GM21381 (cell line): Measurements from ENCODE around the gene IGFN1.

Source experiments
- ATAC-seq: cut with Tn5 transposase; IDR thresholded peaks from one replicate; pipeline ENCODE4 v1.9.1; 2021; ENCODE audit warnings: mild to moderate bottlenecking, moderate library complexity; ENCODE audit not compliant: unreplicated experiment

IGFN1 gene

GRCh38 chr1:201190624-201191051, at the start of gene IGFN1:
TSS of gene IGFN1 (plus strand) at chr1:201190824. CDS start at chr1:201193294, 2,470 bp downstream.
- ATAC-seq: no peak

- ATAC-seq: no peak
Measured at GRCh38 chr1:201140941-201141260, 49.7 kb upstream of the IGFN1 start.

GRCh38 chr1:201141418-201141817, 49.2 kb upstream of the IGFN1 start:
- no peak for ATAC-seq

GRCh38 chr1:201142011-201142848, 48.4 kb upstream of the IGFN1 start:
- no peak for ATAC-seq

- no peak for ATAC-seq
Measured at GRCh38 chr1:201142849-201143725, 47.5 kb upstream of the IGFN1 start.

GRCh38 chr1:201143726-201144635, 46.6 kb upstream of the IGFN1 start:
- no peak for ATAC-seq

- ATAC-seq: no peak
Measured at GRCh38 chr1:201144701-201145100, 45.9 kb upstream of the IGFN1 start.

GRCh38 chr1:201145132-201145531, 45.5 kb upstream of the IGFN1 start:
- no peak for ATAC-seq

- ATAC-seq: no peak
Measured at GRCh38 chr1:201145816-201146215, 44.8 kb upstream of the IGFN1 start.

GRCh38 chr1:201146626-201147390, 43.8 kb upstream of the IGFN1 start:
- ATAC-seq: no peak

- no peak for ATAC-seq
Measured at GRCh38 chr1:201147396-201148015, 43.1 kb upstream of the IGFN1 start.

GRCh38 chr1:201149400-201149799, 41.2 kb upstream of the IGFN1 start:
- ATAC-seq: no peak

GRCh38 chr1:201153474-201154388, 36.9 kb upstream of the IGFN1 start:
- ATAC-seq: peak; percentile 64

- peak; percentile 98 for ATAC-seq
Measured at GRCh38 chr1:201154389-201155165, 36.0 kb upstream of the IGFN1 start, which contains the start of gene TMEM9. TSS of gene TMEM9 (minus strand) at chr1:201154474. CDS start at chr1:201153923, 551 bp downstream.

GRCh38 chr1:201155354-201155753, 35.3 kb upstream of the IGFN1 start:
- no peak for ATAC-seq

- no peak for ATAC-seq
Measured at GRCh38 chr1:201156346-201156745, 34.3 kb upstream of the IGFN1 start.

GRCh38 chr1:201156819-201157218, 33.8 kb upstream of the IGFN1 start:
- no peak for ATAC-seq

GRCh38 chr1:201157949-201158348, 32.7 kb upstream of the IGFN1 start:
- no peak for ATAC-seq
